RPMI8226 (cell line): ENCODE measurements around the gene U2SURP.

ENCODE experiments used
- DNase-seq: peaks from one replicate; pipeline ENCODE4 v3.0.0-alpha.2; 2015

Gene U2SURP

GRCh38 chr3:143001369-143002082 lies at the start of gene U2SURP:
U2SURP (plus strand) TSS chr3:143001570; CDS start chr3:143001629, 59 bp downstream.
- DNase-seq: peak; percentile 98

DNA sequence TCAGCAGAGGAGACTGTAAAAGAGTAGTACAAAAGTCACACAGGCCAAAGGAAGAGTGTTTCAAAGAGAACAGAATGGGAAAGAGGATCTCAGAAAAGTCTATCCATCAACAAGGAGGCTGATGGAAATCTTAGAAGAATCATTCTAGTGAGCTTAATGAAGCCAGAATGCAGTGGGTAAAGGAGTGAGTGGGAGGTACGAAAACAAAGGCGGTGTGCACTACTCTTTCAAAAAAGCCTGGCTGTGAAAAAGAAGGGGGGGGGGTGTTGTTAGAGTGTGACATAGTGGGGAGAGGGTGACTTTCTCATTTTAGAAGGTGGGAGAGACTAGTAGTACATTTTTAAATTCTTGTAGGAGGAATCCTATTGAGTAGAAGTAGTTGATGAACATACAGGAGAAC lies 49.6 kb upstream of the U2SURP start:
- DNase-seq: no peak

GRCh38 chr3:142952272-142953193 lies 48.8 kb upstream of the U2SURP start:
- no peak for DNase-seq

- no peak for DNase-seq
These were observed 47.9 kb upstream of the U2SURP start for GRCh38 chr3:142953443-142953842.

GRCh38 chr3:142958707-142959106 lies 42.7 kb upstream of the U2SURP start:
- DNase-seq: peak; percentile 15

- DNase-seq: no peak
These were observed 41.0 kb upstream of the U2SURP start for GRCh38 chr3:142960322-142960850.

GRCh38 chr3:142961539-142961938 lies 39.8 kb upstream of the U2SURP start:
- no peak for DNase-seq

DNA sequence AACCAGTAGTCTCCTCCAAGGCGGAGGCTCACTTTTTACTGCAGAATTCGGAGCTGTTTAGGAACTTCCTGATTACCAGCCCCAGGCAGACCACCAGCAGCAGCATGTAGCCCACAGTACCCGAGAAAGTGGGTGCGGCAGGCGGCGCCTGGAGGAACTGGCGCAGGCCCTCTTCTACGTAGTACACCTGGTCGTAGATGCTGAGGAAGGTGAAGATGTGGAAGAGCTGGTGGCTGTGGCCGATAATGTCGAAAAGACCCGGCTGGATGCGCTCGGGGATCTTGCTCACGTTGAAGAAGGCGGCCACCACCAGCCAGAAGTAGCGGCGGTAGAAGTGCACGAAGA lies 39.2 kb upstream of the U2SURP start:
- no peak for DNase-seq

DNA sequence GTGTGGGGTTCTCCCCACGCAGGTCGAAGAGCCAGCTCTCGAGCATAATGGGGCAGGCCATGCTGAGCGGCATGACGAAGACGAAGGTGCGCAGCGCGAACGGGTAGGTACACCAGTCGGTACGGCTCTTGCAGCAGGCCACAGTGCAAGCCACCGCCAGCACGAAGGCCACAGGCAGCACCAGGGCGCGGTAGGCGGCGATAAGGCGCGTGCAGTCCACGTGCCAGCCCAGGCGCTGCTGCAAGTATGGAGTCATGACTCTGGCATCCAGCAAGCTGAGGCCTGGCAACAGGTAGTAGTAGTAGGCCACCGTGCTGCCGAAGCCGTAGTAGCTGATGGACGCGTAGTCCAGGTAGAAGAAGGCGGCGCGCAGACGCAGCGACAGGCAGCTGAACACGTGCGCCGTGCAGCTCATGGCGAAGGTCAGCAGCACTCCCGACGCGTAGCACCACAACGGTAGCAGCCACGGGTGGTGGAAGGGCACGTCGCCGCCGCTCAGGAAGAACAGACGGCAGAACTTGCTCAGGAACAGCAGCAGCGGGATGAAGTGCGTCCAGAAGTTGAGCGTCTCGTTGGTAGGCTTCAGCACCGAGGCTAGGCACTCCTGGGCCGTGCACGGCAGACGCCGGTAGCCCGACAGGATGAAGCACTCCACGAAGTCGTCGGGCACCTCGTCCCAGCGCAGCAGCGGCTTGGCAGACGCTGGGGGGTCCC lies 38.7 kb upstream of the U2SURP start:
- no peak for DNase-seq

- DNase-seq: no peak
These were observed 38.2 kb upstream of the U2SURP start for GRCh38 chr3:142963234-142963515.

DNA sequence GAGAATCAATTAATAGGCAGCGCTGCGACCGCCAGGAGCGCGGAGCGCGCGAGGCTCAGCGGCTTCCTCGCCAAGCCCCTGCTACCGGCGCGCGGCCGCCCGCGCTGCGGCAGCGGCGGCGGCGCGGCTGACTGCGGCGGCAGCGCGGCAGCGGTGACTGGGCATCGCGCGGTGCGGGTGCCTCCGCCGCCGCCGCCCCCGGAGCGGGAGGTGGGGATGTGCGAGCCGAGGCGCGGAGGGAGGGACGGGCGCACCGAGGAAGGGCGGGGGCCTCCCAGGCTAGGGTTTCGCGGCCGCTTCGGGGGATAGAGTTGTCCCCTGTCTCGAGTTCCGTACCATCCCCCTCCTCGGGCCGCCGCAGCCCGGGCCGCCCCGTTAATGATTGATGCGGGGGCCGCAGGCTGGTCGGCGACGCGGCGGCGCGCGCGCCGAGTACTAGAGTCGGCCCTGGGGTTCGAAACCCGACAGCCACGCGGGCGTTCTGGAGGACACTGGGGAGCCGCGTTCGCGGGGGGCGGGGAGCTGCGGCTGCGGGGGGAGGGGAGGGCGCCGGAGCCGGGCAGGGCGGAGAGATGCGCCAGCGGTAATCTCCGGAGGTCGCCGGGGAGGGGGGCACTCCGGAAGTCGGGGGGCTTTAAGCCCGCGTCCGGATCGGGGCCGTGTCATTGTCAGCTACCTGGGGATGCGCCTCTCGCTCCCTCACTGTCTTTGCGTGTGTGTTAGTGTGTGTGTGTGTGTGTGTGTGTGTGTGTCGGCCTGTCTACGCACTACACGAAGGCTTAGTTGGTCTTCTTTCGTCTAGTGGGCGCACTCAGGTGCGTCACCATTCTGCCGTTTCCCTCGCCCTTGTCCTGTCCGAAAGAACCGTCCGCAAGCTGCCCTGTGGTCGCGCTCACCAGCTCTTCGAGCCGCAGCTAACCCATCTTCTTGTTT lies 37.6 kb upstream of the U2SURP start, which contains the start of gene PAQR9:
Gene PAQR9, minus strand, starts transcription at position 159 of the 933 bp plus-strand sequence. CDS start 338 bp downstream, outside the sequence.
- peak; percentile 13 for DNase-seq

- DNase-seq: no peak
These were observed 35.8 kb upstream of the U2SURP start for GRCh38 chr3:142965581-142965980.

GRCh38 chr3:142966808-142967207 lies 34.6 kb upstream of the U2SURP start:
- DNase-seq: no peak

DNA sequence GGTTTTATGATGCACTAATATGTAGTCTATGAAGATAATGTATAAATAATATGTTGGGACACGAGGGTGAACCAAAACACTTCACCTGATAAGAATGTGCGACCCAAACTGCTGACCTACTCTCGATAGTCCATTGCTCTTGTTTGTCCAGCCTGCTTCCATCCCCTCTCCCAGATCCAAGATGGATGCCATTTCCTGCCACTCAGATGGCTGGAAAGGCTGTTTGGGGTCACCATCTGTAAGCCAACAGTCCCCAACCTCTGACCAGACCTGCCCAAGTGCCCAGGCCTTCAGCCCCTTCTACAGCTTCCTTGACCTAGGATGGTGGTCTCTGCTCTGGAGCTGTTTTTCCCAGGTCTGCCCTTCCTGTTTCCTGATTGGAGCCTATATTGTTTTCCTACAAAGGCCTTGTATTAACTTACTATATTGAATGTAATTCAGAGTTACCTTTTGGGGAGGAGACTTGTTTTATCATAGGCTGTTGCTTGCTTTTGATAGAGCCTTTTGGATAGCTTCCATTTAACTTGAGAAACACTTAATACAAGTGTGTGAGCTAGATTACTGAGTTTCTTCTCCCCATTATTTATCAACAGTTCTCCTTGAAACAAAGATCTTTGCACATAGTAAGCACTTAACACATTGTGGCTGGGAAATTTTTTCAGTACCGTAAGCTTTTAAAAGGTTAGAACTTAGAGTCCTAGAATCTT lies 32.9 kb upstream of the U2SURP start:
- DNase-seq: no peak

DNA sequence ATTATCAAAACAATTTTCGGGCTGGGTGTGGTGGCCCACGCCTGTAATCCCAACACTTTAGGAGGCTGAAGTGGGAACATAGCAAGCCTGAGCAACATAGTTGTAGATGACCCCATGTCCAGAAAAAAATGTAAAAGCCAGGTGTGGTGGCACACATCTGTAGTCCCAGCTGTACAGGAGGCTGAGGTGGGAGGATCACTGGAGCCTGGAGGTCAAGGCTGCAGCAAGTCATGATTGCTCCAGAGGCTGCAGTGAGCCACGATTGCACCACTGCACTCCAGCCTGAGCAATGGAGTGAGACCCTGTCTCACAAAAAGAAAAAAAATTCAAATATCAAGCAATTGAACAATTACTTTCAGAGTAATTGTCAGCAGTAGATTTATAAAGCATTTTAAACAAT lies 29.9 kb upstream of the U2SURP start:
- DNase-seq: no peak

GRCh38 chr3:142972092-142972753 lies 29.1 kb upstream of the U2SURP start:
- no peak for DNase-seq

DNA sequence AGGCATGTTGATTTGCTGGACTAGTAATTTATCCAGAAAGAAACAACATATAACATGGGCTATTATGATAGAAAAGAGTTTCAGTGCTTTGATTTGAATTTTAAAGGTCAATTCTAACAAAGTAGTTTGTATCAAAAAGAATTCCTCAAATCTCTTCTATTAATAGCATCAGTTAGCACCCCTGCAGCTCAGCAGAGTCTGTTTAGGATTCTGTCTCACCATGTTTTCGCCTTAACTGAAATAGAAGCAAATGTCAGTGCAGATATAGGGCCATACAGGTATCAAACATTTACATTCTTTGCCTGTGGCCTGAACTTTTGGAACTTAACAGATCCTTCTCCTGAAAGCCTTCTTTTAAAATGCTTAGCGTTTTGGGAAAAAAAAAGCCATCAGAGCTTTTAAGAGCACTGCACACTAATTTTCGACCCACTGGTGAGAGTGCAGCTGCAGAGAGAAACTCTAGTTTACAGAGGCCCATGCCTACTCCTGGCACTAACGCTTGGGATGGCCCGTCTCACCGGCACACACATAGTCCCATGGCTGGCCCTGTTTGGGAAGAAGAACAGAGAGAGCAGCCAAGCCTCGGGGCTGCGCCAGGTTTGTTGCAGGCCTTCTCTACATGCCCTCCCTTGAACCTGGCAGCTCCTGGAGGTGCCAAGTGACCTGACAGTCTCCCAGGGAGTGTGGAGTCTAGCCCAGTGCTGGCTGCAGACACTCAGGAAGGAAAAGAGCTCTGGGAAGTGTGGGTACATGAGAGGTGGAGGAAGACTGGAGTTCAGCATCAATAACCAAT lies 28.0 kb upstream of the U2SURP start:
- DNase-seq: no peak

GRCh38 chr3:142975316-142975995 lies 25.9 kb upstream of the U2SURP start:
- DNase-seq: peak; percentile 11

DNA sequence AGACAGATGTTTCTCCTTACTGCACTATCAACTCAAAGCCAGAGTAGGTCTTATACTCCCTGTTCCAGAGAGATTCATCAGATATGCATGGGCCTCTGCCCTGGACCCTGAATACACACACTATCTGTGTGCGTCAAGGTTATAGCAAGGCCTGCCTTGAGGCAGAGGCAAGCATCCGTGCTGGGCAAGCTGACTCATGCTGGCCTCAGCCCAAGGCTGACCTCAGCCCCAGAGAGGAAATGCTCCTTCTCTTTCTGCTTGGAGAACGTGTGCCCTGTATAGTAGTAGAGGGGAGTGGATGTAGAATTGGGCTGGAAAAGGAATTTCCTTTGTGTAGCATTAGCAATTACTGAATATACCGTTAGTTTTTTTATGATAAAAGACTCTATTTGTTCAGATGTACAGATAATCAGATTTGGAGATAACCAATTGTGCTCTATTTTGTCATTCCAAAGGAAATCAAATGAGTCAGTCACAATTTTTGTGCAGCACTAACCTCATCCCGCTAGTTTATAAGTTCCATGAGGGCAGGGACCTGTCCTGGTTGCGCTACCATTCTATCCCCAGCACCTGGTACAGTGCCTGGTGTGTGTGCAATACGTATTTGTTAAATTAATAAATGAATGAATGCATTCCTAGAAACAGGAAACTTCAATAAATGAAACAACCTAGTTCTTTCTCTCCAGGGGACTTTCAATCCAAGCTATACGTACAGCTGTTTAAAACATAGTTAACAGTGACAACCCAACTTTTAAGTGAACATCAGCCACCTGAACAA lies 24.6 kb upstream of the U2SURP start:
- peak; percentile 45 for DNase-seq
